ENCODE results near the gene SNPH. TPM values are rescaled to one million over a fixed set of nuclear protein-coding genes. Genes with fewer than 3 reads are reported as not detected.

The SNPH gene
- total and polyA plus RNA-seq, 2 of the 8 experiments (the other 6 are each of a cell fraction or from before 2014, with no cell fraction given): 0.98 to 4.9 TPM

DNA sequence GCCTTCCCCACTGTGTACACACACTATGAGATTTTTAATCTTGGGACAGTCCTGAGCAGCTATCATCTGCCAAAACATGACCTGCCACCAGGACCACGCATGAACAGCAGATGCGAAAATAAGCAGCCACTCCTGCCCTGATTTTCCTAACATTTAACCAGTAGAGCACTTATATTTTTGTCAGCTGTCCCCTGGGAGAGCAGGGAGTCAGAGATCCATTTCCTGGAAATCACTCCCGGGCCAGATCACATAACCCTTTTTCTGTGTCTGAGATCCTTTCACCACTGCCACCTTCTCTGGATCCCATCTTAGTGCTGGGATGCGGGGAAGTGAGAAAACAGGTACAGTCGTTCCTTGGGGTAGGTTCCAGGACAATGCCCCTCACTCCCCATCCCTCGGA is 57.2 kb downstream of the SNPH start (continued):
- no peak for TF ChIP-seq ATF3 (IDR thresholded peaks at IDR 0.05; ENCODE audit: insufficient read depth, low read depth, low read length)
- TF ChIP-seq, protein P1, sequence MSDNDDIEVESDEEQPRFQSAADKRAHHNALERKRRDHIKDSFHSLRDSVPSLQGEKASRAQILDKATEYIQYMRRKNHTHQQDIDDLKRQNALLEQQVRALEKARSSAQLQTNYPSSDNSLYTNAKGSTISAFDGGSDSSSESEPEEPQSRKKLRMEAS (IDR thresholded peaks at IDR 0.05): no peak
- no peak for TF ChIP-seq CHD1 (IDR thresholded peaks at IDR 0.05; ENCODE audit: low read depth, low read length)

All from H1 (cell line).